Mesothelial cell of epicardium (in vitro differentiated cells): Measurements from ENCODE around the gene VSTM2B. TPM values are rescaled to one million over a fixed set of nuclear protein-coding genes. Genes with fewer than 3 reads are reported as not detected.

Experiments used
- DNase-seq, 2 experiments: peaks; one replicate each; pipeline ENCODE4 v3.0.0; 2021; ENCODE audit warnings: low spot score in 2 of 2; ENCODE audit not compliant: unreplicated experiment in 2 of 2
- H3K27ac Mint-ChIP-seq: 2 replicates; pipeline ENCODE4 v1.8.0; 2021; ENCODE audit warnings: mixed read lengths
- H3K27me3 Mint-ChIP-seq: 2 replicates; pipeline ENCODE4 v1.8.0; 2021; ENCODE audit warnings: low read depth, mixed read lengths
- H3K36me3 Mint-ChIP-seq: 2 replicates; pipeline ENCODE4 v1.8.0; 2021; ENCODE audit warnings: mixed read lengths
- H3K4me1 Mint-ChIP-seq: 2 replicates; pipeline ENCODE4 v1.8.0; 2021; ENCODE audit warnings: mixed read lengths
- H3K4me3 Mint-ChIP-seq: 2 replicates; pipeline ENCODE4 v1.8.0; 2021; ENCODE audit warnings: mild to moderate bottlenecking, moderate library complexity, mixed read lengths
- H3K9me3 Mint-ChIP-seq: 2 replicates; pipeline ENCODE4 v1.8.0; 2021; ENCODE audit warnings: mixed read lengths
- CTCF ChIP-seq: fragments of 200-600 bp; sonication (generic); IDR thresholded peaks from one replicate; pipeline ENCODE4 v1.5.0; 2021; ENCODE audit warnings: antibody characterized with exemption; ENCODE audit not compliant: unreplicated experiment
- total RNA-seq: library from RNA; stranded (reverse); gene quantifications from 3 replicates; pipeline ENCODE4 v1.2.1, GENCODE V29; 2021

The VSTM2B gene
- total RNA-seq, 1 donor from 2014 or later = not detected

GRCh38 chr19:29503140-29503758 is 22.5 kb upstream of the VSTM2B start:
- DNase-seq = no peak
- Mint-ChIP-seq H3K9me3 (no peaks in the 10 kb centered on the region), H3K4me3 (no peak overlapping the region), H3K36me3 (no peaks in the 10 kb centered on the region), H3K27ac (no peak overlapping the region), H3K4me1 (no peaks in the 10 kb centered on the region), H3K27me3 (peaks cover 26% of the 10 kb centered on the region)
- TF ChIP-seq CTCF = no peak

GRCh38 chr19:29503785-29504184 is 22.0 kb upstream of the VSTM2B start:
- no peak for TF ChIP-seq CTCF
- no peak for DNase-seq
- Mint-ChIP-seq H3K9me3 (no peaks in the 10 kb centered on the region), H3K36me3 (no peaks in the 10 kb centered on the region), H3K27ac (no peak overlapping the region), H3K4me3 (no peak overlapping the region), H3K27me3 (peaks cover 24% of the 10 kb centered on the region), H3K4me1 (no peaks in the 10 kb centered on the region)

GRCh38 chr19:29504454-29504853 is 21.3 kb upstream of the VSTM2B start:
- Mint-ChIP-seq H3K9me3 (no peaks in the 10 kb centered on the region), H3K4me1 (no peaks in the 10 kb centered on the region), H3K36me3 (no peaks in the 10 kb centered on the region), H3K27me3 (peaks cover 27% of the 10 kb centered on the region), H3K4me3 (no peak overlapping the region), H3K27ac (no peak overlapping the region)
- DNase-seq = no peak
- no peak for TF ChIP-seq CTCF

GRCh38 chr19:29505097-29505824 is 20.5 kb upstream of the VSTM2B start:
- H3K4me1 Mint-ChIP-seq = no peaks in the 10 kb centered on the region
- no peak overlapping the region for H3K27ac Mint-ChIP-seq
- TF ChIP-seq CTCF = no peak
- H3K4me3 Mint-ChIP-seq = no peak overlapping the region
- no peaks in the 10 kb centered on the region for H3K9me3 Mint-ChIP-seq
- H3K36me3 Mint-ChIP-seq = no peaks in the 10 kb centered on the region
- peaks cover 32% of the 10 kb centered on the region for H3K27me3 Mint-ChIP-seq
- no peak for DNase-seq

- no peaks in the 10 kb centered on the region for H3K36me3 Mint-ChIP-seq
- H3K4me1 Mint-ChIP-seq = no peaks in the 10 kb centered on the region
- H3K4me3 Mint-ChIP-seq = no peak overlapping the region
- H3K9me3 Mint-ChIP-seq = no peaks in the 10 kb centered on the region
- H3K27me3 Mint-ChIP-seq = peaks cover 43% of the 10 kb centered on the region
- DNase-seq = no peak
- no peak for TF ChIP-seq CTCF
- H3K27ac Mint-ChIP-seq = no peak overlapping the region
These were observed 19.2 kb upstream of the VSTM2B start for GRCh38 chr19:29506619-29506911.
